ENCODE measurements around the gene SOHLH1.

GRCh38 chr9:135680056-135680455, 19.2 kb downstream of the SOHLH1 start:
- TF ChIP-seq CTCF (conservative IDR thresholded peaks at IDR 0.05 in 1 of 2, IDR thresholded peaks at IDR 0.05 in 1 of 2; ENCODE audit: extremely low read depth in 1 of 2, insufficient read depth in 1 of 2, low read depth in 1 of 2, low read length in 2 of 2) (no peak), EZH2 (IDR thresholded peaks at IDR 0.05; ENCODE audit: borderline replicate concordance, low read length) (no peak)

All from mammary epithelial cell (primary cell).